Measurements from ENCODE around the gene KLHL3.

DNA sequence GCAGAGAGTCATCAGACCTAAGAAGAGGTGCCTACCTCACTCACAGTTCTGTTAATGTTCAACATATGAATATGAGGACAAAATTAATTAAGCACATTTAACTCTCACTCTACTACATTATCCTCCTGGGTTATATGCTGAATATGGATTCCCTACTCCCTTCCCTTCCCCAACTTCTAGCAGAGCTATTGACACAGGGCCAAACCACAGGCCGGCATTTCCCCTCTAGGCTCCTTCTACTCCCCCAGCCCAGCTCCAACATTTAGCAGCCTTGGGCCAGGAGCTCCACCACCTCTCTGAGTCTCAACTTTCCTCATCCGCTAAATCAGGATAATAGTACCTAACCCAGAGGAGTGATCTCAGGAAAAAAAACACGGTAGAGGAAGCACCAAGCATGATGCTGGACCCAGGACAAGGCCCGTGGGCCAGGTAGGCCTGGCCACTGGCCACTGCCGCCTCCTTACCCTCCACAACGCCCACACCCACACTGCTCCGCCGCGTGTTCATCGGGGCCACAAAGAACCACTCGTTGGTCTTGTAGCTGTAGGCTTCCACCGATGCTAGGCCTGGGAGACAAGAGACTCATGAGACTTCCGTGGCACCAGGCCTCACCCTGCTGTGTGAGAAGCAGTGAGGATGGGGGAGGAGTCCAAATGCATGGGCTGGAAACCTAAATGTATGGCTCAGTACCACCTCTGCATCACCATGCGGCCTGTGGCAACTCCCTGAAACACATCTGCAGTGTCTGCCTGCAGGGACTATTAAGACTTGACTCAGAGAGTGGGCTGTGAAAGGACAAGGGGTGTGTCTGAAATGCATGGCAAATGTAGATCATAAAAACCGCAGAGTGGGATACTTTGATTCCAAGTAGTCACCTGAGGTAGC lies 98.8 kb downstream of the KLHL3 start:
- TF ChIP-seq CTCF (IDR thresholded peaks at IDR 0.05; ENCODE audit: extremely low read depth in 1 of 2, insufficient read depth in 1 of 2, low read depth in 1 of 2, low read length in 2 of 2): no peak
- no peak for TF ChIP-seq EZH2 (IDR thresholded peaks at IDR 0.05; ENCODE audit: borderline replicate concordance, low read depth, low read length, severe bottlenecking)
- TF ChIP-seq POLR2A (IDR thresholded peaks at IDR 0.05; ENCODE audit: low read depth, low read length): no peak
- no peak for TF ChIP-seq JUN (IDR thresholded peaks at IDR 0.05; ENCODE audit: borderline replicate concordance, insufficient read depth, insufficient read length, low read depth)
- TF ChIP-seq POLR2AphosphoS5 (IDR thresholded peaks at IDR 0.05; ENCODE audit: insufficient read depth, low read depth, low read length): no peak

Measured in endothelial cell of umbilical vein (primary cell).